Germinal center (tissue), 1 donor: Measurements from ENCODE around the gene FREM2.
A peak's percentile ranks its signal among the peaks of the same experiment; 100 is the strongest.

Experiments
- DNase-seq: peaks from one replicate; pipeline ENCODE4 v3.0.0; 2012; ENCODE audit warnings: mixed read lengths, low spot score

The FREM2 gene

GRCh38 chr13:38824342-38824741 is 137.5 kb downstream of the FREM2 start:
- no peak for DNase-seq

GRCh38 chr13:38826182-38826813 is 139.4 kb downstream of the FREM2 start:
- no peak for DNase-seq

- DNase-seq: no peak
Observed at GRCh38 chr13:38830442-38831045, 143.7 kb downstream of the FREM2 start.

- no peak for DNase-seq
Observed at GRCh38 chr13:38844581-38844980, 157.7 kb downstream of the FREM2 start.

- DNase-seq: no peak
Observed at GRCh38 chr13:38848360-38848759, 161.5 kb downstream of the FREM2 start.

- DNase-seq: no peak
Observed at GRCh38 chr13:38849315-38849714, 162.4 kb downstream of the FREM2 start.

GRCh38 chr13:38850868-38851626 is 164.2 kb downstream of the FREM2 start:
- no peak for DNase-seq

- DNase-seq: no peak
Observed at GRCh38 chr13:38854226-38854625, 167.3 kb downstream of the FREM2 start.

- no peak for DNase-seq
Observed at GRCh38 chr13:38856065-38856464, 169.2 kb downstream of the FREM2 start.

GRCh38 chr13:38862443-38862842 is 175.6 kb downstream of the FREM2 start:
- DNase-seq: no peak

- no peak for DNase-seq
Observed at GRCh38 chr13:38863536-38863935, 176.7 kb downstream of the FREM2 start.

GRCh38 chr13:38866649-38867048 is 179.8 kb downstream of the FREM2 start:
- no peak for DNase-seq

- DNase-seq: no peak
Observed at GRCh38 chr13:38868399-38868798, 181.5 kb downstream of the FREM2 start.

- DNase-seq: no peak
Observed at GRCh38 chr13:38868870-38869269, 182.0 kb downstream of the FREM2 start.

GRCh38 chr13:38871275-38871674 is 184.4 kb downstream of the FREM2 start:
- no peak for DNase-seq

- peak; percentile 19 for DNase-seq
Observed at GRCh38 chr13:38872693-38873092, 185.8 kb downstream of the FREM2 start.

- no peak for DNase-seq
Observed at GRCh38 chr13:38875186-38875875, 188.5 kb downstream of the FREM2 start.

- DNase-seq: no peak
Observed at GRCh38 chr13:38879278-38879677, 192.4 kb downstream of the FREM2 start.

- no peak for DNase-seq
Observed at GRCh38 chr13:38879786-38880185, 192.9 kb downstream of the FREM2 start.

GRCh38 chr13:38880397-38880796 is 193.5 kb downstream of the FREM2 start:
- DNase-seq: no peak

- no peak for DNase-seq
Observed at GRCh38 chr13:38883783-38884182, 196.9 kb downstream of the FREM2 start.

- DNase-seq: no peak
Observed at GRCh38 chr13:38888309-38888708, 201.4 kb downstream of the FREM2 start.

- DNase-seq: no peak
Observed at GRCh38 chr13:38895075-38895474, 208.2 kb downstream of the FREM2 start.
